ENCODE measurements around the gene DBT. TPM values are rescaled to one million over a fixed set of nuclear protein-coding genes. Genes with fewer than 3 reads are reported as not detected.

DBT gene
- total RNA-seq, 1 donor from 2014 or later = 11.6 TPM

- no peak for TF ChIP-seq CTCF (IDR thresholded peaks at IDR 0.05)
- H3K4me1 Mint-ChIP-seq = no peaks in the 10 kb centered on the region
- no peaks in the 10 kb centered on the region for H3K9me3 Mint-ChIP-seq
- intact Hi-C loops (cut with micrococcal nuclease) = no loop called here
- DNase-seq (no peak), ATAC-seq (ENCODE audit: low read depth) (no peak)
- ChIA-PET CTCF (no interaction called here), POLR2A (no interaction called here)
- H3K27me3 Mint-ChIP-seq = no peaks in the 10 kb centered on the region
- peaks cover 68% of the 10 kb centered on the region for H3K36me3 Mint-ChIP-seq (ENCODE audit: low read depth)
- H3K27ac Mint-ChIP-seq = no peak overlapping the region
- no peak overlapping the region for H3K4me3 Mint-ChIP-seq
These were observed 17.5 kb downstream of the DBT start for GRCh38 chr1:100232156-100232555.

- intact Hi-C loops (cut with micrococcal nuclease) = no loop called here
These were observed 17.9 kb downstream of the DBT start for GRCh38 chr1:100231721-100232120.

DNA sequence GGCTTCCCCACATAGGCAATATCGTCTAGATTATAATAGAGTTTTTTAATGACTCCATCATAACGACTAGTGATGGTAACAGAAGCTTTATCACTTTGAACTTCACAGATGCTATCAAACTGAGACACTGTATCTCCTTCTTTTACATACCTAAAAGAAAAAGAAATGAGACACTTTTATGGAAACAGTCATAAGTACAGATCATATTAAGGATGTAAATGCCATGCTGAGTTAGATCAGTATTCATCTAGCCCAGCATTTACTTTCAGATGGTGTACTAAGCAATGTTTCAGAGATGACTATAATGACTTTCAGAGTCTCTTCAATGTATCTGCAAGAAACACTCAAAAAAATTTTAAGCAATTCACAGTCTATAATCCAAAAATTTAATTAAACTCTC lies 18.9 kb downstream of the DBT start:
- no peak for ATAC-seq (ENCODE audit: low read depth)
- POLR2A ChIA-PET = no interaction called here

More at GRCh38 chr1:100231721-100232120, 17.9 kb downstream of the DBT start:
- Mint-ChIP-seq H3K27ac (no peak overlapping the region), H3K9me3 (no peaks in the 10 kb centered on the region), H3K27me3 (no peaks in the 10 kb centered on the region), H3K4me3 (no peak overlapping the region), H3K36me3 (ENCODE audit: low read depth) (peaks cover 65% of the 10 kb centered on the region), H3K4me1 (no peaks in the 10 kb centered on the region)
- TF ChIP-seq CTCF (IDR thresholded peaks at IDR 0.05) = no peak
- DNase-seq (no peak), ATAC-seq (ENCODE audit: low read depth) (no peak)
- POLR2A ChIA-PET = no interaction called here
- CTCF ChIA-PET = no interaction called here

DNA sequence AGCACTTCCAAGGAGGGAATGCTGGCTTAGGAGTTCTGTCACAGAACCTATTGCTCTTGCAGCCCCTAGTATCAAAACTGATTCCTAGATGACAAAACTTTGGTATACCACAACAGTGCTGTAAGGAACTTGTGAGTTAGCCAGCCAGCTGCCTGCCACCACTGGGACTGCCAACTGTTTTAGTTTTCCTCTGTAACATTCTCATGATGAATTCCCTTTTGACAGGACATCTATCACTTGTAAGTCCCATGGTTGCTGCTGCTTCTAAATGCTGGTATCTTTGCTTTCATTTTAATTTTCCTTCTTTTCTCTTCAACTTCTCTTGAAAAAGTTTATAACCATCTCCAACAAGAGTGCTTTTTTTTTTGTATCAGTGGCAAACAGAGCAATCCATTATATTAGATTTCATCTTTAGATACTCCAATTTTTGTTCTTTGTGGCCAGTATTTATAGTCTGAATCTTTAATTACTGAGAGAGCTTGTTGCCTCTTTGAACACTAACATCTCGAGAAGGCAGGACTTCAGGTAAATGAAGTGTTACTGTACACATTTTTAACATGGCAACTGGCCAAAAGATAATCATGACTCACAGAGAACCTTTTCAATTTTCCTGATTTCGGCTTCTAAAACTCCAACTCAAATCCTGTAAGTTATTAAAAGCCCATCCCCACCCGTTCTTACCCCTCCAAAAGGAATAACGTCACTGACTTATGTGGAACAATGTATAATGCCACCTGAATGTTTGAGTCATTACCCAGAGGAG lies 19.8 kb downstream of the DBT start:
- intact Hi-C loops (cut with micrococcal nuclease) = no loop called here
- no peak overlapping the region for H3K4me3 Mint-ChIP-seq
- ATAC-seq (ENCODE audit: low read depth) (no peak), DNase-seq (no peak)
- POLR2A ChIA-PET = interaction anchor here (0.6 kb wide), 1 partner anchor 16 kb away, joined by 3 read pairs; no protein-coding TSS in a partner anchor
- H3K36me3 Mint-ChIP-seq (ENCODE audit: low read depth) = peaks cover 59% of the 10 kb centered on the region
- no peaks in the 10 kb centered on the region for H3K9me3 Mint-ChIP-seq
- H3K4me1 Mint-ChIP-seq = no peaks in the 10 kb centered on the region
- no peak overlapping the region for H3K27ac Mint-ChIP-seq
- CTCF ChIA-PET = no interaction called here
- no peak for TF ChIP-seq CTCF (IDR thresholded peaks at IDR 0.05)
- no peaks in the 10 kb centered on the region for H3K27me3 Mint-ChIP-seq

More for the DNA sequence above, 18.9 kb downstream of the DBT start:
- TF ChIP-seq CTCF (IDR thresholded peaks at IDR 0.05) = no peak
- Mint-ChIP-seq H3K4me1 (no peaks in the 10 kb centered on the region), H3K9me3 (no peaks in the 10 kb centered on the region), H3K36me3 (ENCODE audit: low read depth) (peaks cover 60% of the 10 kb centered on the region), H3K4me3 (no peak overlapping the region), H3K27ac (no peak overlapping the region), H3K27me3 (no peaks in the 10 kb centered on the region)
- intact Hi-C loops (cut with micrococcal nuclease) = no loop called here
- no peak for DNase-seq
- CTCF ChIA-PET = no interaction called here

DNA sequence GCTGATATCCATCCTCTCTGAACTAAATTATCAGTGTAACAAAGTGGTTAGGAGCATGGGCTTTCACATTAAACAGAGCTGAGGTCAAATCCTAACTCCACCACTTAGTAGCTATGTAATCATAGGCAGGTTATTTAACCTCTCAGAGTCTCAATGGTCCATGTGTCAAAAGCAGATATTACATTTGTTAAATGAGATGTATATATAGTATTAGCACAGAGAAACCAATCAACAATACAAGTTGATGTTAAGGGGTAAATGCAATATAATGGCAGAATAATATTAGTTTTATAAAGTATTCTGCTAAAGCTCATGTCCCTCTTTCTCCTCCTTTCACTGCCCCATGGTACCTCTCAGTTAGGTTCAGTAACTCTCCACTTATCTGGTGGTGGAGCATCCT lies 27.2 kb downstream of the DBT start:
- Mint-ChIP-seq H3K27ac (no peak overlapping the region), H3K4me1 (no peaks in the 10 kb centered on the region), H3K4me3 (no peak overlapping the region), H3K36me3 (ENCODE audit: low read depth) (peaks cover 27% of the 10 kb centered on the region), H3K9me3 (no peaks in the 10 kb centered on the region), H3K27me3 (no peaks in the 10 kb centered on the region)
- ATAC-seq (ENCODE audit: low read depth) = no peak
- no peak for DNase-seq
- CTCF ChIA-PET = no interaction called here
- intact Hi-C loops (cut with micrococcal nuclease) = no loop called here
- TF ChIP-seq CTCF (IDR thresholded peaks at IDR 0.05) = no peak
- POLR2A ChIA-PET = interaction anchor here (0.7 kb wide), 1 partner anchor 27 kb away, joined by 3 read pairs; no protein-coding TSS in a partner anchor
